CD14-positive monocyte (primary cell): ENCODE data around the gene NNMT. TPM values are rescaled to one million over a fixed set of nuclear protein-coding genes. Genes with fewer than 3 reads are reported as not detected.

Experiments used
- DNase-seq, 3 donors: peaks; one replicate each; pipeline ENCODE4 v3.0.0-alpha.2; 2011 to 2022
- H2AFZ ChIP-seq: 2 replicates; pipeline ENCODE4 v1.6.0; 2012; ENCODE audit warnings: mild to moderate bottlenecking, low read depth, low read length, inconsistent platforms; ENCODE audit not compliant: insufficient read depth, poor library complexity, severe bottlenecking
- H3K27ac ChIP-seq, 2 donors: 1 replicate in 1 of 2; 2 replicates in 1 of 2; pipeline ENCODE4 v1.5.1; 2012 to 2013; ENCODE audit warnings: low read length in 2 of 2, control low read depth in 1 of 2, inconsistent platforms in 1 of 2, low read depth in 1 of 2, mild to moderate bottlenecking in 1 of 2
- H3K27me3 ChIP-seq, 2 donors: one replicate each; pipeline versions ENCODE4 v1.6.0 to v1.6.1; 2011 to 2013; ENCODE audit warnings: low read length in 2 of 2; ENCODE audit not compliant: control insufficient read depth in 2 of 2, insufficient read depth in 2 of 2
- H3K36me3 ChIP-seq, 2 donors: replicated peaks in 1 of 2; 1 replicate in 1 of 2; 2 replicates in 1 of 2; pipeline versions ENCODE4 v1.5.1 to v1.6.1; 2012 to 2013; ENCODE audit warnings: low read length in 2 of 2, control low read depth in 1 of 2, inconsistent platforms in 1 of 2, mild to moderate bottlenecking in 1 of 2; ENCODE audit not compliant: insufficient read depth in 2 of 2, control insufficient read depth in 1 of 2
- H3K4me1 ChIP-seq, 2 donors: 1 replicate in 1 of 2; 2 replicates in 1 of 2; pipeline versions ENCODE4 v1.5.1 to v1.6.1; 2012 to 2013; ENCODE audit warnings: low read length in 2 of 2, control low read depth in 1 of 2, inconsistent platforms in 1 of 2, mild to moderate bottlenecking in 1 of 2, moderate library complexity in 1 of 2; ENCODE audit not compliant: insufficient read depth in 2 of 2, control insufficient read depth in 1 of 2
- H3K4me2 ChIP-seq: replicated peaks from 2 replicates; pipeline ENCODE3; 2012; ENCODE audit warnings: low read length, moderate library complexity, mild to moderate bottlenecking; ENCODE audit not compliant: poor library complexity, severe bottlenecking; ENCODE audit errors: extremely low read depth
- H3K4me3 ChIP-seq, 3 experiments: fragments of 200-600 bp in 1 of 3; sonication (generic) in 1 of 3; replicated peaks in 1 of 3; 1 replicate in 2 of 3; 2 replicates in 1 of 3; pipeline ENCODE4 v1.5.1; 2011 to 2013; ENCODE audit warnings: low read length in 3 of 3, mild to moderate bottlenecking in 3 of 3, control low read depth in 2 of 3, low read depth in 2 of 3, inconsistent platforms in 1 of 3, moderate library complexity in 1 of 3
- H3K79me2 ChIP-seq: 2 replicates; pipeline ENCODE4 v1.6.0; 2012; ENCODE audit warnings: mild to moderate bottlenecking, control low read depth, inconsistent platforms, low read length, moderate library complexity; ENCODE audit not compliant: insufficient read depth
- H3K9ac ChIP-seq: 2 replicates; pipeline ENCODE4 v1.6.0; 2017; ENCODE audit warnings: low read length, mild to moderate bottlenecking; ENCODE audit not compliant: insufficient read depth, poor library complexity, severe bottlenecking
- H3K9me3 ChIP-seq, 2 donors: replicated peaks in 1 of 2; 1 replicate in 1 of 2; 2 replicates in 1 of 2; pipeline versions ENCODE4 v1.5.1 to v1.6.1; 2012 to 2013; ENCODE audit warnings: low read length in 2 of 2, control low read depth in 1 of 2; ENCODE audit not compliant: control insufficient read depth in 1 of 2, insufficient read depth in 1 of 2
- H4K20me1 ChIP-seq: 2 replicates; pipeline ENCODE4 v1.6.0; 2012; ENCODE audit warnings: mild to moderate bottlenecking, low read length, control low read depth, moderate library complexity; ENCODE audit not compliant: insufficient read depth
- H3K27ac Mint-ChIP-seq, 7 donors: one replicate each; pipeline ENCODE4 v1.8.0; 2020; ENCODE audit warnings: mild to moderate bottlenecking in 7 of 7, mixed read lengths in 7 of 7, moderate library complexity in 6 of 7, inconsistent platforms in 2 of 7
- H3K27me3 Mint-ChIP-seq, 3 donors: one replicate each; pipeline ENCODE4 v1.8.0; 2021 to 2022; ENCODE audit warnings: low read depth in 3 of 3, mild to moderate bottlenecking in 3 of 3, mixed read lengths in 3 of 3, moderate library complexity in 3 of 3, inconsistent platforms in 1 of 3
- H3K36me3 Mint-ChIP-seq, 2 donors: one replicate each; pipeline ENCODE4 v1.8.0; 2020; ENCODE audit warnings: mixed read lengths in 2 of 2, inconsistent platforms in 1 of 2, mild to moderate bottlenecking in 1 of 2
- H3K4me1 Mint-ChIP-seq: one replicate; pipeline ENCODE4 v1.8.0; 2020; ENCODE audit warnings: mild to moderate bottlenecking, mixed read lengths
- H3K4me3 Mint-ChIP-seq, 2 donors: one replicate each; pipeline ENCODE4 v1.8.0; 2020; ENCODE audit warnings: mild to moderate bottlenecking in 2 of 2, mixed read lengths in 2 of 2, moderate library complexity in 1 of 2
- H3K9me3 Mint-ChIP-seq, 7 donors: one replicate each; pipeline ENCODE4 v1.8.0; 2020 to 2022; ENCODE audit warnings: mixed read lengths in 7 of 7, mild to moderate bottlenecking in 6 of 7, moderate library complexity in 6 of 7, inconsistent platforms in 2 of 7
- WGBS: methylation state at CpG from one replicate; pipeline ENCODE4 v1.1.5; 2013; ENCODE audit warnings: missing lambda C conversion rate; ENCODE audit not compliant: insufficient coverage; 5-methylcytosine and 5-hydroxymethylcytosine counted together
- intact Hi-C, 2 donors: fragments of 100-400 bp; cut with micrococcal nuclease; formaldehyde crosslinking; loops; one replicate each; pipeline versions ENCODE4 v1.15.0 to v1.15.1; 2023
- polyA plus RNA-seq, 3 donors: library from polyadenylated mRNA; depleted of rRNA in 1 of 3; unstranded in 2 of 3; stranded (reverse) in 1 of 3; fragments of 300-500 nt in 2 of 3; fragments of >200 nt in 1 of 3; fragmentation: Illumina TruSeq in 2 of 3; gene quantifications; 1 replicate in 2 of 3; 2 replicates in 1 of 3; pipeline ENCODE4 v1.2.3, GENCODE V29; 2012 to 2021
- TF ChIP-seq, protein P1 (sequence below): fragments of 200-600 bp; IDR thresholded peaks from one replicate; pipeline ENCODE4 v1.8.0; 2022; ENCODE audit warnings: antibody characterized with exemption, mild to moderate bottlenecking

The NNMT gene
- polyA plus RNA-seq, 3 donors = not detected

- Histone ChIP-seq H2AFZ (no peak overlapping the region), H3K27ac (no peak overlapping the region), H3K4me1 (no peaks in the 10 kb centered on the region), H3K4me2 (no peak overlapping the region), H3K9ac (no peak overlapping the region), H3K27me3 (no peaks in the 10 kb centered on the region), H3K4me3 (no peak overlapping the region), H3K79me2 (no peaks in the 10 kb centered on the region), H3K36me3 (peaks cover 0 to 6% of the 10 kb centered on the region in 2 donors), H4K20me1 (no peaks in the 10 kb centered on the region), H3K9me3 (no peaks in the 10 kb centered on the region)
- peak overlapping the region in 3 of 7 donors; percentile 0 to 68 (median 46) for H3K27ac Mint-ChIP-seq
- 94% methylated on average over 16 of the region's 17 CpGs for WGBS
- peaks cover 17 to 26% of the 10 kb centered on the region in 2 donors for H3K36me3 Mint-ChIP-seq
- H3K4me3 Mint-ChIP-seq = no peak overlapping the region
- H3K9me3 Mint-ChIP-seq = peaks cover 0 to 1% (median 0%) of the 10 kb centered on the region in 7 donors
- intact Hi-C loops = no loop called here
- no peaks in the 10 kb centered on the region for H3K4me1 Mint-ChIP-seq
- no peak for DNase-seq
- TF ChIP-seq, protein P1, sequence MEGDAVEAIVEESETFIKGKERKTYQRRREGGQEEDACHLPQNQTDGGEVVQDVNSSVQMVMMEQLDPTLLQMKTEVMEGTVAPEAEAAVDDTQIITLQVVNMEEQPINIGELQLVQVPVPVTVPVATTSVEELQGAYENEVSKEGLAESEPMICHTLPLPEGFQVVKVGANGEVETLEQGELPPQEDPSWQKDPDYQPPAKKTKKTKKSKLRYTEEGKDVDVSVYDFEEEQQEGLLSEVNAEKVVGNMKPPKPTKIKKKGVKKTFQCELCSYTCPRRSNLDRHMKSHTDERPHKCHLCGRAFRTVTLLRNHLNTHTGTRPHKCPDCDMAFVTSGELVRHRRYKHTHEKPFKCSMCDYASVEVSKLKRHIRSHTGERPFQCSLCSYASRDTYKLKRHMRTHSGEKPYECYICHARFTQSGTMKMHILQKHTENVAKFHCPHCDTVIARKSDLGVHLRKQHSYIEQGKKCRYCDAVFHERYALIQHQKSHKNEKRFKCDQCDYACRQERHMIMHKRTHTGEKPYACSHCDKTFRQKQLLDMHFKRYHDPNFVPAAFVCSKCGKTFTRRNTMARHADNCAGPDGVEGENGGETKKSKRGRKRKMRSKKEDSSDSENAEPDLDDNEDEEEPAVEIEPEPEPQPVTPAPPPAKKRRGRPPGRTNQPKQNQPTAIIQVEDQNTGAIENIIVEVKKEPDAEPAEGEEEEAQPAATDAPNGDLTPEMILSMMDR = no peak
- H3K27me3 Mint-ChIP-seq = peaks cover 0 to 1% (median 0%) of the 10 kb centered on the region in 3 donors
Observed at GRCh38 chr11:114250180-114250579, 46.0 kb upstream of the NNMT start.

GRCh38 chr11:114250993-114251814 is 45.0 kb upstream of the NNMT start:
- Mint-ChIP-seq H3K27ac (no peak overlapping the region), H3K27me3 (peaks cover 0 to 2% (median 1%) of the 10 kb centered on the region in 3 donors), H3K9me3 (peaks cover 0 to 1% (median 0%) of the 10 kb centered on the region in 7 donors), H3K36me3 (peaks cover 17 to 26% of the 10 kb centered on the region in 2 donors), H3K4me3 (no peak overlapping the region), H3K4me1 (no peaks in the 10 kb centered on the region)
- Histone ChIP-seq H3K9me3 (no peaks in the 10 kb centered on the region), H3K27me3 (no peaks in the 10 kb centered on the region), H2AFZ (no peak overlapping the region), H3K4me3 (no peak overlapping the region), H3K4me2 (no peak overlapping the region), H4K20me1 (no peaks in the 10 kb centered on the region), H3K36me3 (peaks cover 0 to 6% of the 10 kb centered on the region in 2 donors), H3K79me2 (no peaks in the 10 kb centered on the region), H3K9ac (no peak overlapping the region), H3K4me1 (no peaks in the 10 kb centered on the region), H3K27ac (no peak overlapping the region)
- WGBS = 93% methylated on average over 8 of the region's 14 CpGs
- no peak for DNase-seq
- TF ChIP-seq, protein P1 = no peak
- intact Hi-C loops = no loop called here
